Ecto neural progenitor cell (in vitro differentiated cells): Measurements from ENCODE around the gene ACTMAP.

Experiments
- DNase-seq: peaks from one replicate; pipeline ENCODE4 v3.0.0-alpha.2; 2018; ENCODE audit warnings: low spot score

Gene ACTMAP

DNA sequence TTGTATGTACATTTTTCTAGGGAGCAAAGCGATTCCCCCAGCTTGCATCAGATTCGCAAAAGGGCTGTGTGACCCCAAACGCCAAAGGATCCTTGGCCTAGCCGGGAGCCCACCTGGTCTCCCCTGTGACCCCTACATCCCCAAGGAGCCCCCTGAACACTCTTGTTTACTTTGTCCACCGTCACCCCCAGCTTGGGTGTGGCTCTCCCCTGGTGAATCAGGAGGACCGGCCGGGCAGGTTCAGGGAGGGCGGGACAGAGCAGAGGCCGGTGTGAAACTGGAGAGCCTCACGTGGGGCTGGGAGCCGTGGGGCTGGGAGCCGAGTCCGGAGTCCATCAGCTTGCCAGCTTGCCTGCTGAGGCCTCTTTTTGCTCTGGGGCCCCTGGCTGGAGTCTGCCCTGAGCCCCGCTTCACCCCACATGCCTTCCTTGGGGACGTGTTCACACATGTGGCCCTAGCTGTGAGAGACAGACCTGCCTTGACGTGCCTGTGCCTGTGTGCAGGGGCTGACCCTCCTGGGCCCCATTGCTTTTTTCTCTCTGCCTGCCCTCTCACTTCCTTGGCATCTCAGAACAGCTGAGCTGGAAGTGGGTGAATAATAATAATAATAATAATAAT is 31.4 kb downstream of the ACTMAP start:
- DNase-seq: peak; percentile 71

DNA sequence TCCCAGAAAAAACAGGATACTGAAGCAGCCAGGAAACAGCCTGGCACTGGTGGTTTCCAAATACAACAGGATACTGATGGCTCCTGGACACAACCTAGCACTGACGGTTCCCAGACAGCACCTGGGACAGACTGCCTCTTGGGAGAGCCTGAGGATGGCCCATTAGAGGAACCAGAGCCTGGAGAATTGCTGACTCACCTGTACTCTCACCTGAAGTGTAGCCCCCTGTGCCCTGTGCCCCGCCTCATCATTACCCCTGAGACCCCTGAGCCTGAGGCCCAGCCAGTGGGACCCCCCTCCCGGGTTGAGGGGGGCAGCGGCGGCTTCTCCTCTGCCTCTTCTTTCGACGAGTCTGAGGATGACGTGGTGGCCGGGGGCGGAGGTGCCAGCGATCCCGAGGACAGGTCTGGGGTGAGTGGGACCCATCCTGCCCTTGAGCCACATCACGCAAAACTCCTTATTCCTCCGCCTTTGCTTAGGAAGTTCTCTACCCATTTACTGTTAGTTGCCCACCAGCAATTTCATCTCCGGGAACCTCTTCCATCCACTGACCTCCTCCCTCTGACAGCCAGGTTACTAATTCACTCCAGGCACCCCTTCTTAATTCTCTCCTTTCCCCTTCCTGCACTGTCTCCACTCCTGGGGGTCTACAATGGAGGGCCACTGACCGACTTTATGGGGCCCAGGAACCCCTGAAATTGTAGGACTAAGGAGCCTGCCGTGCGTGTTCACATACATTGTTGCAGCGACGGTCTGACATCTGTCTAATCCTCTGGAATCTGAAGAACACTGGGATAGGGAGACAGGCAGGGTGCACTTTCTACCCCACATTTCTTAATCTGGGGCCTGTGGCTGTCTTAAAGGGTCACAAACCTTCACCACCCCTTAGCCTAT is 32.1 kb downstream of the ACTMAP start:
- no peak for DNase-seq

DNA sequence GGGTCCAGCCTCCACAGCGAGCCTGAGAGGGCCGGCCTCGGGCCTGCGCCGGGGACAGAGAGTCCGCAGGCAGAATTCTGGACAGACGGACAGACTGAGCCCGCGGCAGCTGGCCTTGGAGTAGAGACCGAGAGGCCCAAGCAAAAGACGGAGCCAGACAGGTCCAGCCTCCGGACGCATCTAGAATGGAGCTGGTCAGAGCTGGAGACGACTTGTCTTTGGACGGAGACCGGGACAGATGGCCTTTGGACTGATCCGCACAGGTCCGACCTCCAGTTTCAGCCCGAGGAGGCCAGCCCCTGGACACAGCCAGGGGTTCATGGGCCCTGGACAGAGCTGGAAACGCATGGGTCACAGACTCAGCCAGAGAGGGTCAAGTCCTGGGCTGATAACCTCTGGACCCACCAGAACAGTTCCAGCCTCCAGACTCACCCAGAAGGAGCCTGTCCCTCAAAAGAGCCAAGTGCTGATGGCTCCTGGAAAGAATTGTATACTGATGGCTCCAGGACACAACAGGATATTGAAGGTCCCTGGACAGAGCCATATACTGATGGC is 32.9 kb downstream of the ACTMAP start:
- DNase-seq: no peak

DNA sequence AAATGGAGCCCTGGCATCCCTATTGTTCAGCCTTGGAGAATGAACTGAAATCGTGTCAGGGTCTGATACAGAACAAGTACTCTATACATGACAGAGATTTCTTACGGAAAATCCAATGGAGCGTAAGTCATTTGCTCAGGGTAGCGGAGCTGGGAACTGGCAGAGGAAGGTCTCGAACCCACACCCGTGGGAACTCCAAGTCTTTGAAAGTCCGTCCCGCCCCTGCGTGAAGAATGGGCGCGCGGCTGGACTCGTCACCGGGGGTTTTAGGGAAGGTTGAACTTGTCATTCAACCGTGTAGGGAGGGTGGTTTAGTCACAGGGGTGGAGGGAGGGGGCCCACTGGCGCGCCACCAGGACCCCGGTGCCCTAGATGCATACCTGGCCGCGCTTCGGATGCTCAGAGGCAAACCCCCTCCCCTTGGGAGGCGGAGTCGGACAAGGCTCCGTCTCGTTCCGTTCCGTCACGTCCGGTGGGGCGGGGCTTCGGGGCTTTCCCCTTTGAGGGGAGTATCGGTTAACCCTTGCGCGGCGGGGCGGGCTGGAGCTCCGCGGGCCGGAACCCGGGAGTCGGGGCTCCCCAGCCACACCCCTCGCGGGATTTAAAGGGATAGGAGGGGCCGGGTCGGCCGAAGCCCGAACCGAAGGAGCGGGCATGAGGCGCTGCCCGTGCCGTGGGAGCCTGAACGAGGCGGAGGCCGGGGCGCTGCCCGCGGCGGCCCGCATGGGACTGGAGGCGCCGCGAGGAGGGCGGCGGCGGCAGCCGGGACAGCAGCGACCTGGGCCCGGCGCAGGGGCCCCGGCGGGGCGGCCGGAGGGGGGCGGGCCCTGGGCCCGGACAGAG is 33.6 kb downstream of the ACTMAP start, which contains the start of the genes COQ8B and ITPKC:
TSS of gene COQ8B (minus strand) at position 405 of the 843 bp plus-strand sequence. CDS start 2,254 bp downstream, outside the sequence.
TSS of gene ITPKC (plus strand) at position 631 of the 843 bp plus-strand sequence. CDS start at position 655, 24 bp downstream.
- DNase-seq: peak; percentile 99

DNA sequence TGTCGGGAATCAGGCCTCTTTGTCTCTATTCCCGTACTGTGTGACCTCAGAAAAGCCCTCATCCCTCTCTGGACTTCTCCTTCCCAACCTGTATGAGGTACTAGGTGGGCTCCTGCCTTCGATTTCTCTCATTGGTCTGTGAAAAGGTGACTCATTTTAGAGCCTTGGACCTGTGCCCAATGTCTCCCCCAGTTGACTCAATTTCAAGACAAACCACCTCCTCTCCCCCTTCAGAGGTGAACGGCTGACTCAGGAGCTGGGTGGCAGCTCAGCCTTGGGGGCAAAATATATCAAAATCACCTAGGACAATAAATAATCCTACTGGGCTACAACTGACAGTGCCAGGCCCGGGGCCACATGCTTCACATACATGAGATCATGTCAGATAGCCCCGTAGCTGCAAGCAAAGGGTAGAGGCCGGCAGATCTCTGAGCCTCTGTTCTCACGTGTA is 34.2 kb downstream of the ACTMAP start:
- DNase-seq: no peak

DNA sequence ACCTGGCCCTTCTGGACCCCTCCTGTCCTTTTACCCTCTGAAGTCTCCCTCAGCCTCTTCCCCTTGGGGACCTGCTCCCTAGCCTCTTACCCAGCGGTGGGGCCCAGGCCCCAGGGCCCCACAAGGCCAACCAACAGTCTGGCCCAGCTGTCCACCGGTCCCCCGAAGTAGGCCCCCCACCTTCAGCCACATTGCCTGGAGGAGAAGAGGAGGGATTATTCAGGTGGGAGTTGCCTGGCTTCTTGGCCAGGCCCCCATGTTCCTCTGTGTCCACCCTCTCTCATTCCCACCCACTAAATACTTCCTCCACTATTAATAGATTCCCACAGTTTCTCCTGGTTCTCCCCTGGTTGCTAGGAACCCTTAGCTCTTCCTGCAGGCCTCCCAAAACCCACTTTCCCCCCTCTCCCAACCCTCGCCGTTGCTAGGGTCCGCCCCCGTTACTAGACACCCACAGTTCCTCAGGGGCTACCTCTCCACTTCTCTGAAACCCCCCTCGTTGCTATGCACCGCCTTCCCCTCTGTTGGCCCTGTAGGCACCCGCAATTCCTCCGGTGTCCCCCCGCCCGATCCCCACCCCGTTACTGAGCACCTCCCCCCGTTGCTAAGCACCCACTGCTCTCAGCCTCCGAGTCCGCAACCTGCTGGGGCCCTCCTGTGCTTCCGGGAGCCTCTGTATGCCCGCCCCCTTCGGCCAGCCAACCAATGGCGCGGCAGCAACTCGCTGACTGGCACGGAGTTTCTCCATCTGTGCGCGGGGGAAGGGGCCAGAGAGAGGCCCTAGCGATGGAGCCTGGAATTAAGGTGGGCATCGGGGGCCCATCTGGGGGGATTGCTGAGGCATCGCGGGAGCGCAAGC is 35.6 kb downstream of the ACTMAP start:
- DNase-seq: peak; percentile 96

DNA sequence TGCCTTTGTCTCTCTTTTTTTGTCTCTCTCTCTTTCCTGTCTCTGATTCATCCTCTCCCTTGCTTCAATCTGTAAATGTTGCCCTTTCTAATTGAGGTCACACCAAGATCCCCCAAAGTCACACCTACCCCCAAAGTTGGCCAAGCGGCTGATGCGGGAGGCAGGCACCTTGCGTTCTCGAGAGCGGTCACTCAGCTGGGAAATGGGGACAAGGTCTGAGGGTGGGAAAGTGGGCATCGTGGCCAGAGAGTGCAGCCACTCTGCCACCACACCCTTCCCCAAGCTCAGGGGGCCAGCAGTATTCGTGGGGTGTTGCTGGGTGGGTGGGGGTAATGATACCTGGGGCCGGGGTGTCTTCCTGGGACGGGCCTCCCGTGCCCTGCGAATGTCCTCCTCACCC is 36.3 kb downstream of the ACTMAP start:
- DNase-seq: no peak

DNA sequence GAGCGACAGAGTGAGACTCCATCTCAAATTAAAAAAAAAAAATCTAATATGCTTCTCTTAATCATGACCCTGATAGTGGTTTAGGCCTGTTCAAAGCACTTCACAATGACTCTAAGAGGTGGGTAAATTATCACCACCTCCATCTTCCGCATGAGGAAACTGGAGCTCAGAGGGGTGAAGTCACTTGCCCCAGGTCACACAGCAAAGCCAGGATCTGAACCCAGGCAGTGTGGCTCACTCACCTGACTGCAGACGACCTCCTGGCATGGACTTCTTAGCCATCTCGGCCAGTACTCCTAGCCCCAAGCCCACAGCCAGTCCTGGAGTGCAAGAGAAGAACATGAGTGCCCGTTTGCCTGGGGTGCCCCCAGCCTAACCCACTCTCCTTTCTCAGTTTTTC is 40.5 kb downstream of the ACTMAP start:
- DNase-seq: no peak

DNA sequence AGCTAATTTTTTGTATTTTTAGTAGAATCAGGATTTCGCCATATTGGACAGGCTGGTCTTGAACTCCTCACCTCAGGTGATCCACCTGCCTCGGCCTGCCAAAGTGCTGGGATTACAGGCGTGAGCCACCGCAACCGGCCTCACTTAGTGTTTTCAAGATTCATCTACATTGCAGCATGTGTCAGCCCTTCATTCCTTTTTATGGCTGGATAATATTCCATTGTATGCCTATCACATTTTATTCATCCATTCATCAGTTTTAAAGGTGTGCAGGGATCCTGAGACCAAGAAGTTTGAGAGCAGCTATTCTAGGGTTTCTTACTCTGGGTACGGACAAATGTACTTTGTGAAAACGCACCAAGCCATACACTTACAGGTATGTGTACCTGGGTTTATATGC is 42.7 kb downstream of the ACTMAP start:
- no peak for DNase-seq

DNA sequence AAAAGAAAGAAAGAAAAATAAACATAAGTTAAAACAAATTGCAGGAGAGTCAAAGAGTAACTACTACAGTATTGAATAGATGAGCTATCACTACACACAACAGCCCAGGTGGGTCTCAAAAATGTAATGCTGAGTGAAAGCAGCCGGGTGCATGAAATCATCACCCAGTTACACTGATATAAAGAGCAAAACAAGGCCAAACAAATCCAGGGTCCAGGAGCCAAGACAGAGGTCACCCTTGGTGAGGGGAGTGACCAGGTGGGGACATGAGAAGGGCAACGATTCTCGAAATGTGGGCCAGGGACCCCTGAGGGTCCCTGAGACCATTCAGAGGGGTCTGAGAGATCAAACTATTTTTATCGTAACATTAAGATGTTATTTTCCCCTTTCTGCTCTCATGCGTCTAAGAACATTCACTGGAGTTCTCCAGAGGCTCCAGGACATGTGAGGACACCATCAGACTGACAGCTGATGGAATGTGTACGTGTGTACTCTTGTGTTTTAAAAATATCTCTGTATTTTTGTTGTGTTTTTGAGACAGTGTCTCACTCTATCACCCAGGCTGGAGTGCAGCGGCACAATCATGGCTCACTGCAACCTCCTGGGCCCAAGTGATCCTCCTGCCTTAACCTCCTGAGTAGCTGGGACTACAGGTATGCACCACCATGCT is 44.2 kb downstream of the ACTMAP start:
- DNase-seq: no peak

DNA sequence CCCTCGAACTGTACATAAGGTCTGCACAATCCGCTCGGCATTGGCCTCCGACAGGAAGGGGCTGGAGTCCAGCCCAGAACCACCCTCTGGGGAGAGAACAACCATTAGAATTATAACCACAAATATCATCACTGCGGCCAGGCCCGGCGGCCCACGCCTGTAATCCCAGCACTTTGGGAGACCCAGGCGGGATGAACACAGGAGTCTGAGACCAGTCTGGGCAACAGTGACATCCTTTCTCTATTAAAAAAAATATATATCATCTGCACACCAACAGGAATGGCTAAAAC is 45.0 kb downstream of the ACTMAP start:
- no peak for DNase-seq

DNA sequence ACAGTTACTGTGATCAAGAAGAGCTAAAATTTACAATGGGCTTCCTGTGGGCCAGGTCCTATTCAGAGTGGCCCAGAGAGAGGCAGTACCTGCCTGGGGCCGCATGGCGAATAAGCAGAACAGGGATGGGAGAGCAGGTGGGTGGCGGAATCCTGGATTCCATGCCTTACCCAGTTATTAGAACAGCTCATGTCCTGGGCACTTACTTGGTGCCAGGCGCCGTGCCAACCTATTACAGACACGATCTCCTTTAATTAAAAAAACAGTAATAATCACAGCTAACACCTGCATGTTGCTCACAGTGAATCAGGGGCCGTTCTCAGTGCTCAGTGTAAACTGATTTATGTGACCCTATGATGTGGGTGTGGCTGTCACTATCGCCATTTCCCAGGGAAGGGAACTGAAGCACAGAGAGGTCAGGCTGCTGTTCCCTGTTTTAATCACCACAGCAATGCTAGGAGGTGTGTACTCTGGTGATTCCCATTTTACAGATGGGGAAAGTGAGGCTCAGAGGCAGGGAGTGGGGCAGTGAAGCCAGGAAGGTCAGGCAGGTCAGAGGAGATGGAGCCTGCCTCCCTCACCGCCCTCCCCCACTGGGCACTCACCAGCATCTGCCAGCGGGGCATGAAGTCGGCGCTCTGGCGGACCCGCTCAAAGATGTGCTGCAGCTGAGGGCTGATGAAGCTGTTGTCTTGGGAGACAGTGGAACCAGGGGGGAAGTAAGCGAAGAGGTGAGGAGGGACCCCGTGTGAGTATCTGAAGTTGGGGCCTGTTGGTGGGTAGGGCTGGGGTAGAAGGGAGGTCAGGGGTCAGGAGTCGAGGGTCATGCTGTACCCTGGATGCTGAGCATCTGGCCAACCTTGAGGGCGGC is 45.6 kb downstream of the ACTMAP start:
- no peak for DNase-seq

DNA sequence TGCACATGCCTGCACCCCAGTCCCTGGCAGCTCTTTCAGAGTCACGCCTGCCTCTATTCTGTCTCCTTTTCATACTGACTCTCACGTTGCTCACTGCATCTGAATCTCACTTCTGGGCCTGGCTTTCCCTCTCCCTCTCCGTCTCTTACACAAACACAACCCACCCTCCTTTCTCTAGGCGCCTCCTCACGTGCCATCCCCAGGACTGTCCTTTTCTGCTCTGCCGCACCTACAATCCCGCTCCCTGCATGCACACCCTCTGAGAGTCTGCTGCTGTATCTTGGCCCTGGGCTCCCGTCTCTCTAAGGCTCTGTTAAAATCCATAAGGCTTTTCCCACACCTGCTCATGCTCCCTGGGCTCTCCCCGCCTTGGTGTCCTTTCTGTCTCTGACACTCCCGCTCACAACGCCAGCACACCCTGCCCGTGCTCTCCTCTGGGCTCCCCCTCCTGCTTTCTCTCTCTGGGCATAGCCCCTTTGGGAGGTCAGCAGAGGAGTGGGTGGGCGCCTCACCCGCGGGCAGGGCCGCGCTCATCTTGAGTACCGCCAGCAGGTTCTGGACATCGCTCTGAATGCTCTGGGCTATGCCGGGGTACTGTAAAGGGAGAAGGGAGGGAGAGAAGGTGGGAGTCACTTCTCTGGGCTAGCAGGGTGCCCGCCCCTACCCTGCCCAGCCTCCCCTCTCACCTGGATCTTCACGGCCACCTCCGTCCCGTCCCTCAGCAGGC is 47.1 kb downstream of the ACTMAP start:
- DNase-seq: no peak

DNA sequence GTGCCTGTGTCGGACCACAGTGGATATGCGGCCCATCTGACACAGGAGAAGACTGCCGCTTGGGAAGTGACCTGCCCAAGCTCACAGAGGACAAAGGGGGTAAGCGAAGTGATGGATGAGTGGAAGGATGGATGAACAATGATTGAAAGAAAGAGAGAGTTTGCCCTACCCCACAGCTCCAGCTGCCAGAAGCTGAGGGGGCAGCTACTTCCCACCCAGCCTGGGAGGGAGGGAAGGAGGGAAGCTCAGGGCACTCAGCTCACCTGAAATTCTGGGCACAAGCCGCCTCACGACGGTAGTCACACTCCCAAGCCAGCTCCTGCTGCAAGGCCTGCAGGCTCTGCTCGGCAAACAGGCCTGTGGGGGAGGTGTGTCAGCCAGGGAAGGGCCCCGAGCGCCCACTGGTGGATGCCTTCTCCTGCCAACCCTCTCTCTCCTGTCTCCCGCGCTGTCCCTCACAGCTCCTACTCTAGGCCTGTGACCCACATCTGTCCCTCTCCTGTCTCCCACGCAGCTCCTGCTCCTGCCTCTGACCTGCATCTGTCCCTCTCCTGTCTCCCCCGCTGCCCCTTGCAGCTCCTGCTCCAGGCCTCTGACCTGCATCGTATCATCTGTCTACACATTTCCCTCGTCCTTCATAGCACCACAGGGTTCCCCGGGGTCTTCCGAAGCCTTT is 47.8 kb downstream of the ACTMAP start:
- DNase-seq: peak; percentile 81

DNA sequence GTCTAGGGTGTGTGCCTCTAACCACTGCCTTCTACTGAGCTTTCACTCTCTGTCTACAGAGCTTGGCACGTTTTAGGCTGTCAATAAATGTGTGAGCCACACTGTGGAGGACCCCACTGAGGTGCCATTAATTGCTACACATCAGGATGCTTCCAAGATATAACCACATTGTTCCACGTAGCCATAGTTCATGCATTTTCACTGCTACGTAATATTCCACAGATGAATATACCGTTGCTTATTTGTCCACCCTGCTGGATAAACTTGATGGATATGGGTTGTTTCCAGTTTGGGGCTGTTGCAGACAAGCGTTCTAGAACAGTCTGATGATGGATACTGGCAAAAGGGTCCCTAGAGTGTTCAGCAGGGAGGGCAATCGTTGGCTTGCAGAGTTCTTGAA is 48.5 kb downstream of the ACTMAP start:
- no peak for DNase-seq

DNA sequence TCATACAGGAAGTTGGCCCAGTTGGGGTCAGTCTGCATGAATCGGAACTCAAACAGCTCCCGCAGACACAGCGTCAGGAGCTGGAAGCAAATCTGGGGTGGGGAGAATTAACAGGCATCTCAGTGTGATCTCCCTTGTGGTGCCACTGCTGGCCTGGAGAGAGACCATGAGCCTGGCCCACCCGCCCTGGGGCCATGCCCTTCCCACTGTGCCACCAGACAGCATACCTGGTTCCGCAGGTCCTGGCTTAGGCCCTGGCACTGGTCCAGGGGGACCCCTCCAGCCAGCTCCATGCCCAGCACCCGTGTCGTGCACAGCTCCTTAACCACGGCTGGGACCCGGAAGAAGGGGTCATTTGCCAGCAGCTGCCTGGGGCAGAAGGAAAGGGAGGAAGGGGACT is 50.2 kb downstream of the ACTMAP start:
- no peak for DNase-seq

DNA sequence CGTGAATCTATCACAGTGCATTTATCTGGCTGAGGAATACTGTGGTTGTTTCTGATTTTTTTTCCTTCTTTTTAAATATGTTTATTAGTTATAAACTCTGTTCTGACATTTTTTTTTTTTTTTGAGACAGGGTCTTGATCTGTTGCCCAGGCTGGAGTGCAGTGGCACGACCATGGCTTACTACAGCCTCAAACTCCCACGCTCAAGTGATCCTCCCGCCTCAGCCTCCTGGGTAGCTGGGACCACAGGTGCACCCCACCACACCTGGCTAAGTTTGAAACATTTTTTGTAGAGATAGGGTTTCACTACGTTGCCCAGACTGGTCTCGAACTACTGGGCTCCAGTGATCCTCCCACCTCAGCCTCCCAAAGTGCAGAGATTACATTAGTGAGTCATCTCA is 53.3 kb downstream of the ACTMAP start:
- DNase-seq: no peak

DNA sequence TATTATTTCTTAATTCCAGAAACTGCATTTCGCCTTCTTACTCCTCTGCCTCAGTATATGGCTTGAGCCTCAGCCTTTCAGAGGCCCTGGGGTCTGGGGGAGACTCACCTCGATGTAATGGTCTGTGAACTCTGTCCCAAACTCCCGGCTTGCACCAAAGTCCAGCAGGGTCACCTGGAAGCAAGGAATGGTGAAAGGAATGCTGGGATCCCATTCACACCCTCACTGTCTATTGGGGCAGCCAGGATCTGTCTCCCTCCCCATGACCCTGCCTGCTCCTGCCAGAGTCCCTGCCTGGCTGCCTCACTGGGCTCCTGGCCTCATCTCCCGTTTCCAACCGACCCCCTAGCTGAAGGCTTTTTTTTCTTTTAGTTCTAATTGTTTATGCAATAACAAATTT is 54.4 kb downstream of the ACTMAP start:
- DNase-seq: no peak
